GM12864 (cell line): ENCODE data around the gene LBHD2.

Experiments used
- DNase-seq: peaks from one replicate; pipeline ENCODE4 v3.0.0-alpha.2; 2011; ENCODE audit warnings: low read depth
- H3K4me3 ChIP-seq: 2 replicates; pipeline ENCODE4 v1.5.1; 2011; ENCODE audit warnings: mild to moderate bottlenecking, low read depth, low read length, control low read depth
- TF ChIP-seq, protein P1 (sequence below): IDR thresholded peaks from 2 replicates; pipeline ENCODE4 v1.5.1; 2011; ENCODE audit warnings: low read depth, mild to moderate bottlenecking, moderate library complexity, low read length, control low read depth, inconsistent platforms; ENCODE audit errors: missing control alignments

LBHD2 gene

DNA sequence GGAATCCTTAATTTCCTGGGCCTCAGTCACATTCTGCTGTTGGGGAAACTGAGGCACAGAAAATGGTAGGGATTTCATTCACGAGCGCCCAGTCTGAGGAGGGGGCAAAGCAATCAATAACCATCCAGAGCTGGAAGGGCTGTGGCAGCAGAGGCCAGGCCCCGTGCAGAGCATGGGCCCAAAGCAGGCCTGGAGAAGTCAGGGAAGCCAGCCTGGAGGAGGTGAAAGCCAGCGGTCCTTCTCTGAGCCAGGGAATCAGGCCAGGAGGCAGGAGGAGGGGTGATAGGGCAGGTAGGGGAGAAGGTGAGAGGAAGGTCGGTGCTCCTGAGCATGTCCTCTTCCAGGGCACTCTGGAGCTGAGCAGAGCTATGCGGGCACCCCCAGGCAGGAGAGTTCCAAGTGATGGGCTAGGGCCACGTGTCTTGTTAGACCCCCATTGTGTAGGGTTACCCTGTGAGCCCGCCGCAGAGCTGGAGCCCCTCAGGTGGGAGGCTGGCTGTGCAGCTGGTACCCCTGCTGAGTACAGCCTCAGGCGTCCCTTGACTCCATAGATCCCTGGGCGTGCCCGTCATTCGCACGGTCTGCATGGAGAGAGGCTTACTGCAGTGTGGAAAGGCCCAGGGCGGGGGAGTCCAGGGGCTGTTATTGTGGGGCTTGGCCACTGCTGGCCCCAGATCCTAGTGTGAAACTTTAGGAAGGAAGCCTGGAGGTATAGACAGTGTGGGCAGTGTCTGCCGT is 44.0 kb downstream of the LBHD2 start:
- no peak for DNase-seq
- no peak overlapping the region for H3K4me3 ChIP-seq
- TF ChIP-seq, protein P1, sequence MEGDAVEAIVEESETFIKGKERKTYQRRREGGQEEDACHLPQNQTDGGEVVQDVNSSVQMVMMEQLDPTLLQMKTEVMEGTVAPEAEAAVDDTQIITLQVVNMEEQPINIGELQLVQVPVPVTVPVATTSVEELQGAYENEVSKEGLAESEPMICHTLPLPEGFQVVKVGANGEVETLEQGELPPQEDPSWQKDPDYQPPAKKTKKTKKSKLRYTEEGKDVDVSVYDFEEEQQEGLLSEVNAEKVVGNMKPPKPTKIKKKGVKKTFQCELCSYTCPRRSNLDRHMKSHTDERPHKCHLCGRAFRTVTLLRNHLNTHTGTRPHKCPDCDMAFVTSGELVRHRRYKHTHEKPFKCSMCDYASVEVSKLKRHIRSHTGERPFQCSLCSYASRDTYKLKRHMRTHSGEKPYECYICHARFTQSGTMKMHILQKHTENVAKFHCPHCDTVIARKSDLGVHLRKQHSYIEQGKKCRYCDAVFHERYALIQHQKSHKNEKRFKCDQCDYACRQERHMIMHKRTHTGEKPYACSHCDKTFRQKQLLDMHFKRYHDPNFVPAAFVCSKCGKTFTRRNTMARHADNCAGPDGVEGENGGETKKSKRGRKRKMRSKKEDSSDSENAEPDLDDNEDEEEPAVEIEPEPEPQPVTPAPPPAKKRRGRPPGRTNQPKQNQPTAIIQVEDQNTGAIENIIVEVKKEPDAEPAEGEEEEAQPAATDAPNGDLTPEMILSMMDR = no peak

GRCh38 chr14:103128631-103129300 is 44.8 kb downstream of the LBHD2 start:
- DNase-seq = no peak
- TF ChIP-seq, protein P1 = no peak
- H3K4me3 ChIP-seq = no peak overlapping the region

DNA sequence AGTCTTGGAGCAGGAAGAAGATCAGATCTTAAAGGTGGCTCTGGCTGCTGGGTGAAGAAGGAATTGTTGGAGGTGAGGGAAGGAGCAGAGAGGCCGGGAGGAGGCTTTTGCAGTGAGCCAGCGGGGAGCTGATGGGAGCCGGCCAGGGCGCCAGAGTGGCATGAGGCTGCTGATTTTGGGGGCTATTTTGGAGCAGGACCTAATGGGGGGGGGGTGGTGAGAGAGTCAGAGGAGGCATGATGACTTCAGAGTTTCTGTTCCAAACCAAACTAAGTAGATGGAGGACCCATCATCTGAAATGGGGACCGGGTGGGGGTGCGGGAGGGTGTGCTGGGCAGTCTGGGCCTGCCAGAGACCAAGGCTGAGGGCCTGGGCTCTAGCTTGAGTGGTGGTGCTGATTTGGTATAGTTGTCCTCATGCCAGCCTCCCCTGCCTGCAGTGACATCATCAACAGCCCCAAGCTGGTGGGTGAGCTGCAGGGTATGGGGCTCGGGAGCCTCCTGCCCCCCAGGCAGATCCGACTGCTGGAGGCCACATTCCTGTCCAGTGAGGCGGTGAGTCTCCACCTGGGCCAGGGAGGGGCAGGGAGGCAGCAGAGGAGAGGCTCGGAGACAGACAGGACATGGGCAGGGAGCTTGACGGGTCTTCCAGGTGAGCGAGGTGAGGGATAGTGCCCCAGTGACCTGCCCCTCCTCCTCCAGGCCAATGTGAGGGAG is 45.4 kb downstream of the LBHD2 start:
- DNase-seq = no peak
- TF ChIP-seq, protein P1 = no peak
- H3K4me3 ChIP-seq = no peak overlapping the region

- TF ChIP-seq, protein P1 = no peak
- DNase-seq = no peak
- no peak overlapping the region for H3K4me3 ChIP-seq
These were observed 46.2 kb downstream of the LBHD2 start for GRCh38 chr14:103130017-103130764.

- no peak for DNase-seq
- TF ChIP-seq, protein P1 = no peak
- no peak overlapping the region for H3K4me3 ChIP-seq
These were observed 47.0 kb downstream of the LBHD2 start for GRCh38 chr14:103130965-103131364.

- H3K4me3 ChIP-seq = no peak overlapping the region
- DNase-seq = no peak
- TF ChIP-seq, protein P1 = no peak
These were observed 47.6 kb downstream of the LBHD2 start for GRCh38 chr14:103131580-103131979.
